HepG2 (cell line): Measurements from ENCODE around the gene TOP2A. TPM values are rescaled to one million over a fixed set of nuclear protein-coding genes. Genes with fewer than 3 reads are reported as not detected.

Experiments used
- ARNT2 ChIP-seq: sonication (generic); formaldehyde crosslinking; IDR thresholded peaks from 2 replicates; pipeline ENCODE4 v1.8.0; 2022; ENCODE audit warnings: mild to moderate bottlenecking, low read depth, missing genetic modification reagents, moderate library complexity
- KDM5B ChIP-seq: sonication (generic); formaldehyde crosslinking; IDR thresholded peaks from 2 replicates; pipeline ENCODE4 v1.4.0; 2020; ENCODE audit warnings: missing genetic modification reagents, mild to moderate bottlenecking, borderline replicate concordance
- NR1H2 ChIP-seq: sonication (generic); formaldehyde crosslinking; IDR thresholded peaks from 2 replicates; pipeline ENCODE4 v1.8.1; 2022; ENCODE audit warnings: low read depth, missing genetic modification reagents, borderline replicate concordance
- NRL ChIP-seq: sonication (generic); formaldehyde crosslinking; IDR thresholded peaks from 2 replicates; pipeline ENCODE4 v1.5.0; 2020; ENCODE audit warnings: missing genetic modification reagents, mild to moderate bottlenecking, moderate library complexity, borderline replicate concordance
- SMC3 ChIP-seq: IDR thresholded peaks from 2 replicates; pipeline ENCODE4 v1.6.1; 2011; ENCODE audit warnings: low read length, improper control_type of control experiment
- TARDBP ChIP-seq: sonication (generic); formaldehyde crosslinking; IDR thresholded peaks from 2 replicates; pipeline ENCODE4 v1.8.0; 2022; ENCODE audit warnings: mild to moderate bottlenecking, missing genetic modification reagents
- ZFYVE20 ChIP-seq: sonication (generic); formaldehyde crosslinking; IDR thresholded peaks from 2 replicates; pipeline ENCODE4 v1.8.0; 2023; ENCODE audit warnings: low read depth, mild to moderate bottlenecking, moderate library complexity, missing genetic modification reagents, borderline replicate concordance
- ZNF496 ChIP-seq: sonication (generic); formaldehyde crosslinking; IDR thresholded peaks from 2 replicates; pipeline ENCODE4 v1.8.1; 2023; ENCODE audit warnings: mild to moderate bottlenecking, moderate library complexity, missing genetic modification reagents; ENCODE audit not compliant: insufficient replicate concordance
- ZNF709 ChIP-seq: sonication (generic); formaldehyde crosslinking; IDR thresholded peaks from 2 replicates; pipeline ENCODE4 v1.5.0; 2020; ENCODE audit warnings: mild to moderate bottlenecking, missing genetic modification reagents
- ZNF772 ChIP-seq: sonication (generic); formaldehyde crosslinking; IDR thresholded peaks from 2 replicates; pipeline ENCODE4 v1.5.0; 2020; ENCODE audit warnings: mild to moderate bottlenecking, missing genetic modification reagents
- polyA plus RNA-seq, 8 experiments: library from polyadenylated mRNA; depleted of rRNA in 3 of 8; stranded (reverse) in 7 of 8; unstranded in 1 of 8; fragments of >200 nt; fragmentation: Illumina TruSeq in 4 of 8; extraction: Trizol in 4 of 8; gene quantifications; 2 replicates each; pipeline versions ENCODE4 v1.2.1 to v1.2.3, GENCODE V29; 2011 to 2016; ENCODE audit warnings: low read depth in 4 of 8, missing spikeins in 1 of 8, mixed read lengths in 1 of 8; ENCODE audit not compliant: insufficient read depth in 1 of 8
- total RNA-seq, 5 experiments: library from RNA; depleted of rRNA; stranded (reverse); fragments of >200 nt; fragmentation: Illumina TruSeq; extraction: Trizol; gene quantifications; 2 replicates each; pipeline ENCODE4 v1.2.3, GENCODE V29; 2016; ENCODE audit warnings: low read depth in 1 of 5
- TF ChIP-seq, protein P1 (sequence below): sonication (generic); formaldehyde crosslinking; IDR thresholded peaks from 2 replicates; pipeline ENCODE4 v1.5.1; 2020; ENCODE audit warnings: mild to moderate bottlenecking, missing genetic modification reagents, moderate library complexity
- TF ChIP-seq, protein P2 (sequence below), 2 experiments: fragments of 450-650 bp in 1 of 2; sonication (generic) in 1 of 2; formaldehyde crosslinking in 1 of 2; IDR thresholded peaks; 2 replicates each; pipeline versions ENCODE4 v1.6.1 to v1.8.0; 2016 to 2022; ENCODE audit warnings: antibody characterized with exemption in 1 of 2, mild to moderate bottlenecking in 1 of 2, missing genetic modification reagents in 1 of 2

The TOP2A gene
- total and polyA plus RNA-seq, 2 of the 13 experiments (the other 11 are each of a cell fraction or from before 2014, with no cell fraction given): 108 to 327 TPM

DNA sequence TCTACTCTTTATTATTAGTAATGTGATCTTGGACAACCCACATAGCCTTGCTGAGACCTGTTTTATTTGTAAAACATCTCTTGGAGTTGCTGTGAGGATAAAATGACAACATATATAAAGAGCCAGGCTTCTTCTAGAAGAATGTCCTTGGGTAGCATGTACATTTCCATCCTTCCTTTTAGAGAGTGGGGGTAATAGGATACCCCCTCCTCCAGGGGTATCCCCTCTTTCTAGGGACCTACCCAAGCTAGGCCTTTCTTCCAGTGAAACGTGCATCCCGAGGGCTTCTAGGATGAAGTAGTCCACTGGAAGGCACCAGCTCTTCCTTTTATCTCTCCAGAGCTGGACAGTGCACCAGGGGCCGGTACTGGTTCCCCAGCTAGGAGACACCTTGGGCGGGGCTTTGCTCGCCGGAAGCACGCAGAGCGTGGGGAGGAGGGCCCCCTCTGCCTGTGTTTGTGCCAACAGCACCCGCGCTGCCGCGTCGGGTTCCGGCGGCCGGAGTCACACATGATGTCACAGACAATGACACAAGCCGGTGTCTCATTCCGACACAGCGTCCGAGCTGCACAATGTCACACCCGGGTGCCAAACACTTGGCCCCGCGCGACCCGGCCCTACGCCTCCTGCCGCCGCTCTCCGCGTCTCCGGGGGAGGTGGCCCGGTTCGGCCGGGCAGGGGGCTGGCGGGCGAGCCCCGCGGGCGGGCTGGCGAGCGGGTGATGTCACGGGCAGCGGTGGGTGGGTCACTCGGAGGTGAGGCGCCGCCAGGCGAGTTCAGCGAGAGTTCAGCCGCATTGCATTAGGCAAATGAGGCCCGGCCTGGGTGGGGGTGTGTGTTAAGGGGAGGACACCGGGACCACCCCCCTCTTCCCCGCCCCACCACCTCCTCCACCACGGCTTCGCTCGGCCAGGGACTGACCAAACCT, 76.6 kb downstream of the TOP2A start (continued):
- TF ChIP-seq ZFYVE20: no peak
- peak; percentile 52; the same call in 1 of the 2 replicates for TF ChIP-seq ARNT2 (CRISPR knock-in tag)
- TF ChIP-seq, protein P1, sequence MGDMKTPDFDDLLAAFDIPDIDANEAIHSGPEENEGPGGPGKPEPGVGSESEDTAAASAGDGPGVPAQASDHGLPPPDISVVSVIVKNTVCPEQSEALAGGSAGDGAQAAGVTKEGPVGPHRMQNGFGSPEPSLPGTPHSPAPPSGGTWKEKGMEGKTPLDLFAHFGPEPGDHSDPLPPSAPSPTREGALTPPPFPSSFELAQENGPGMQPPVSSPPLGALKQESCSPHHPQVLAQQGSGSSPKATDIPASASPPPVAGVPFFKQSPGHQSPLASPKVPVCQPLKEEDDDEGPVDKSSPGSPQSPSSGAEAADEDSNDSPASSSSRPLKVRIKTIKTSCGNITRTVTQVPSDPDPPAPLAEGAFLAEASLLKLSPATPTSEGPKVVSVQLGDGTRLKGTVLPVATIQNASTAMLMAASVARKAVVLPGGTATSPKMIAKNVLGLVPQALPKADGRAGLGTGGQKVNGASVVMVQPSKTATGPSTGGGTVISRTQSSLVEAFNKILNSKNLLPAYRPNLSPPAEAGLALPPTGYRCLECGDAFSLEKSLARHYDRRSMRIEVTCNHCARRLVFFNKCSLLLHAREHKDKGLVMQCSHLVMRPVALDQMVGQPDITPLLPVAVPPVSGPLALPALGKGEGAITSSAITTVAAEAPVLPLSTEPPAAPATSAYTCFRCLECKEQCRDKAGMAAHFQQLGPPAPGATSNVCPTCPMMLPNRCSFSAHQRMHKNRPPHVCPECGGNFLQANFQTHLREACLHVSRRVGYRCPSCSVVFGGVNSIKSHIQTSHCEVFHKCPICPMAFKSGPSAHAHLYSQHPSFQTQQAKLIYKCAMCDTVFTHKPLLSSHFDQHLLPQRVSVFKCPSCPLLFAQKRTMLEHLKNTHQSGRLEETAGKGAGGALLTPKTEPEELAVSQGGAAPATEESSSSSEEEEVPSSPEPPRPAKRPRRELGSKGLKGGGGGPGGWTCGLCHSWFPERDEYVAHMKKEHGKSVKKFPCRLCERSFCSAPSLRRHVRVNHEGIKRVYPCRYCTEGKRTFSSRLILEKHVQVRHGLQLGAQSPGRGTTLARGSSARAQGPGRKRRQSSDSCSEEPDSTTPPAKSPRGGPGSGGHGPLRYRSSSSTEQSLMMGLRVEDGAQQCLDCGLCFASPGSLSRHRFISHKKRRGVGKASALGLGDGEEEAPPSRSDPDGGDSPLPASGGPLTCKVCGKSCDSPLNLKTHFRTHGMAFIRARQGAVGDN (CRISPR knock-in tag): peak; percentile 90
- TF ChIP-seq ZNF709 (CRISPR knock-in tag): no peak; the same call in 1 of the 2 replicates
- TF ChIP-seq, protein P2, sequence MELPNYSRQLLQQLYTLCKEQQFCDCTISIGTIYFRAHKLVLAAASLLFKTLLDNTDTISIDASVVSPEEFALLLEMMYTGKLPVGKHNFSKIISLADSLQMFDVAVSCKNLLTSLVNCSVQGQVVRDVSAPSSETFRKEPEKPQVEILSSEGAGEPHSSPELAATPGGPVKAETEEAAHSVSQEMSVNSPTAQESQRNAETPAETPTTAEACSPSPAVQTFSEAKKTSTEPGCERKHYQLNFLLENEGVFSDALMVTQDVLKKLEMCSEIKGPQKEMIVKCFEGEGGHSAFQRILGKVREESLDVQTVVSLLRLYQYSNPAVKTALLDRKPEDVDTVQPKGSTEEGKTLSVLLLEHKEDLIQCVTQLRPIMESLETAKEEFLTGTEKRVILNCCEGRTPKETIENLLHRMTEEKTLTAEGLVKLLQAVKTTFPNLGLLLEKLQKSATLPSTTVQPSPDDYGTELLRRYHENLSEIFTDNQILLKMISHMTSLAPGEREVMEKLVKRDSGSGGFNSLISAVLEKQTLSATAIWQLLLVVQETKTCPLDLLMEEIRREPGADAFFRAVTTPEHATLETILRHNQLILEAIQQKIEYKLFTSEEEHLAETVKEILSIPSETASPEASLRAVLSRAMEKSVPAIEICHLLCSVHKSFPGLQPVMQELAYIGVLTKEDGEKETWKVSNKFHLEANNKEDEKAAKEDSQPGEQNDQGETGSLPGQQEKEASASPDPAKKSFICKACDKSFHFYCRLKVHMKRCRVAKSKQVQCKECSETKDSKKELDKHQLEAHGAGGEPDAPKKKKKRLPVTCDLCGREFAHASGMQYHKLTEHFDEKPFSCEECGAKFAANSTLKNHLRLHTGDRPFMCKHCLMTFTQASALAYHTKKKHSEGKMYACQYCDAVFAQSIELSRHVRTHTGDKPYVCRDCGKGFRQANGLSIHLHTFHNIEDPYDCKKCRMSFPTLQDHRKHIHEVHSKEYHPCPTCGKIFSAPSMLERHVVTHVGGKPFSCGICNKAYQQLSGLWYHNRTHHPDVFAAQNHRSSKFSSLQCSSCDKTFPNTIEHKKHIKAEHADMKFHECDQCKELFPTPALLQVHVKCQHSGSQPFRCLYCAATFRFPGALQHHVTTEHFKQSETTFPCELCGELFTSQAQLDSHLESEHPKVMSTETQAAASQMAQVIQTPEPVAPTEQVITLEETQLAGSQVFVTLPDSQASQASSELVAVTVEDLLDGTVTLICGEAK (IDR thresholded peaks at IDR 0.05): no peak
- TF ChIP-seq, protein P2 (CRISPR knock-in tag; IDR thresholded peaks at IDR 0.05): peak; percentile 58
- peak; percentile 65; the same call in 1 of the 2 replicates for TF ChIP-seq TARDBP (CRISPR knock-in tag)
- no peak for TF ChIP-seq NR1H2
- TF ChIP-seq SMC3: no peak
- no peak for TF ChIP-seq ZNF496 (CRISPR knock-in tag)
- peak; percentile 89 for TF ChIP-seq KDM5B (CRISPR knock-in tag)
- no peak for TF ChIP-seq ZNF772 (CRISPR knock-in tag)
- TF ChIP-seq NRL (CRISPR knock-in tag): peak; percentile 59
